Measurements from ENCODE around the gene ANKRD13B. TPM values are rescaled to one million over a fixed set of nuclear protein-coding genes. Genes with fewer than 3 reads are reported as not detected.

Gene ANKRD13B
- total RNA-seq, 6 experiments from 2014 or later: 1.9 to 4.3 (median 3.0) TPM

GRCh38 chr17:29561554-29562517, 31.1 kb upstream of the ANKRD13B start:
- Mint-ChIP-seq H3K9me3 (no peaks in the 10 kb centered on the region), H3K36me3 (ENCODE audit: low read depth) (no peaks in the 10 kb centered on the region), H3K4me1 (ENCODE audit: low read depth) (peaks cover 11% of the 10 kb centered on the region), H3K4me3 (no peak overlapping the region), H3K27me3 (ENCODE audit: insufficient read depth) (no peaks in the 10 kb centered on the region), H3K27ac (no peak overlapping the region)
- DNase-seq: no peak
- TF ChIP-seq CTCF (IDR thresholded peaks at IDR 0.05): no peak

GRCh38 chr17:29562615-29563014, 30.3 kb upstream of the ANKRD13B start:
- Mint-ChIP-seq H3K27me3 (ENCODE audit: insufficient read depth) (no peaks in the 10 kb centered on the region), H3K27ac (no peak overlapping the region), H3K4me1 (ENCODE audit: low read depth) (peaks cover 3% of the 10 kb centered on the region), H3K4me3 (no peak overlapping the region; the same call in 1 of the 2 replicates), H3K36me3 (ENCODE audit: low read depth) (no peaks in the 10 kb centered on the region), H3K9me3 (no peaks in the 10 kb centered on the region)
- no peak for DNase-seq
- TF ChIP-seq CTCF (IDR thresholded peaks at IDR 0.05): no peak

- Mint-ChIP-seq H3K4me3 (no peak overlapping the region), H3K36me3 (ENCODE audit: low read depth) (no peaks in the 10 kb centered on the region), H3K9me3 (no peaks in the 10 kb centered on the region), H3K27ac (no peak overlapping the region), H3K4me1 (ENCODE audit: low read depth) (no peaks in the 10 kb centered on the region), H3K27me3 (ENCODE audit: insufficient read depth) (no peaks in the 10 kb centered on the region; the same call in 1 of the 2 replicates)
- no peak for TF ChIP-seq CTCF (IDR thresholded peaks at IDR 0.05)
- DNase-seq: no peak
Measured at GRCh38 chr17:29563816-29564215, 29.1 kb upstream of the ANKRD13B start.

- DNase-seq: no peak
- Mint-ChIP-seq H3K36me3 (ENCODE audit: low read depth) (peaks cover 4% of the 10 kb centered on the region; the same call in 1 of the 2 replicates), H3K4me3 (no peak overlapping the region), H3K27ac (no peak overlapping the region), H3K27me3 (ENCODE audit: insufficient read depth) (no peaks in the 10 kb centered on the region; the same call in 1 of the 2 replicates), H3K9me3 (no peaks in the 10 kb centered on the region), H3K4me1 (ENCODE audit: low read depth) (peaks cover 13% of the 10 kb centered on the region)
- no peak; the same call in 1 of the 2 replicates for TF ChIP-seq CTCF (IDR thresholded peaks at IDR 0.05)
Measured at GRCh38 chr17:29565643-29566472, 27.1 kb upstream of the ANKRD13B start.

GRCh38 chr17:29566473-29567303, 26.2 kb upstream of the ANKRD13B start, which contains the start of gene ABHD15:
Gene ABHD15 (minus strand): TSS chr17:29567037. CDS start chr17:29566966, 71 bp downstream.
- TF ChIP-seq CTCF (IDR thresholded peaks at IDR 0.05): no peak
- H3K36me3 Mint-ChIP-seq (ENCODE audit: low read depth): peaks cover 5% of the 10 kb centered on the region; the same call in 1 of the 2 replicates
- peak within 1 kb of the TSS; percentile 96 for H3K4me3 Mint-ChIP-seq
- H3K4me1 Mint-ChIP-seq (ENCODE audit: low read depth): peaks cover 15% of the 10 kb centered on the region
- H3K27me3 Mint-ChIP-seq (ENCODE audit: insufficient read depth): no peaks in the 10 kb centered on the region; the same call in 1 of the 2 replicates
- no peaks in the 10 kb centered on the region for H3K9me3 Mint-ChIP-seq
- H3K27ac Mint-ChIP-seq: peak within 1 kb of the TSS; percentile 89
- peak; percentile 25 for DNase-seq
